SU-DHL-6 (cell line): ENCODE measurements around the gene GARS1.

ENCODE experiments used
- CTCF ChIP-seq: fragments of 200-600 bp; sonication (generic); IDR thresholded peaks from one replicate; pipeline ENCODE4 v1.5.1; 2017; ENCODE audit warnings: antibody characterized with exemption, mild to moderate bottlenecking, low read length, moderate library complexity; ENCODE audit not compliant: insufficient read depth, poor library complexity, severe bottlenecking
- EZH2phosphoT487 ChIP-seq: fragments of 200-600 bp; sonication (generic), shearing (Covaris generic); conservative IDR thresholded peaks from 2 replicates; pipeline ENCODE4 v1.6.1; 2018; ENCODE audit warnings: mild to moderate bottlenecking, antibody characterized with exemption, low read length, moderate library complexity, mixed read lengths

- TF ChIP-seq CTCF (no peak), EZH2phosphoT487 (no peak)
Observed at GRCh38 chr7:30617359-30617758, 22.7 kb downstream of the GARS1 start.
